HL-60 (cell line): ENCODE measurements around the gene YIPF5.

Source experiments
- DNase-seq, 2 experiments: peaks; one replicate each; pipeline ENCODE4 v3.0.0-alpha.2; 2010 to 2020; ENCODE audit warnings: low read depth in 1 of 2, low spot score in 1 of 2
- H3K27ac ChIP-seq: fragments of 250-450 bp; sonication (Bioruptor Pico); replicated peaks from 2 replicates; pipeline ENCODE4 v1.5.1; 2020; ENCODE audit warnings: mild to moderate bottlenecking, moderate library complexity
- H3K27me3 ChIP-seq: fragments of 250-450 bp; sonication (Bioruptor Pico); 2 replicates; pipeline ENCODE4 v1.5.1; 2021; ENCODE audit warnings: mild to moderate bottlenecking, moderate library complexity; ENCODE audit not compliant: insufficient read depth, poor library complexity, severe bottlenecking
- H3K4me3 ChIP-seq: replicated peaks from 2 replicates; pipeline ENCODE4 v1.5.1; 2011; ENCODE audit warnings: mild to moderate bottlenecking, control low read depth, low read length; ENCODE audit not compliant: insufficient read depth
- CTCF ChIP-seq: IDR thresholded peaks from one replicate; pipeline ENCODE4 v1.5.1; 2011; ENCODE audit warnings: low read length, control low read depth, inconsistent platforms; ENCODE audit not compliant: insufficient read depth
- GABPA ChIP-seq: IDR thresholded peaks from 2 replicates; pipeline ENCODE4 v1.6.1; 2012; ENCODE audit warnings: low read depth
- POLR2AphosphoS5 ChIP-seq: IDR thresholded peaks from 2 replicates; pipeline ENCODE4 v1.6.1; 2012; ENCODE audit warnings: low read depth
- REST ChIP-seq: IDR thresholded peaks from 2 replicates; pipeline ENCODE4 v1.6.1; 2012; ENCODE audit warnings: low read depth; ENCODE audit not compliant: insufficient replicate concordance
- SPI1 ChIP-seq: IDR thresholded peaks from 2 replicates; pipeline ENCODE4 v1.6.1; 2012; ENCODE audit warnings: low read depth, mild to moderate bottlenecking, borderline replicate concordance

YIPF5 gene

GRCh38 chr5:144167998-144168397 lies 2.5 kb downstream of the YIPF5 start:
- DNase-seq = no peak
- no peak overlapping the region for H3K4me3 ChIP-seq
- TF ChIP-seq CTCF = no peak
- TF ChIP-seq GABPA = no peak
- TF ChIP-seq SPI1 = no peak
- TF ChIP-seq POLR2AphosphoS5 = no peak
- no peak for TF ChIP-seq REST

GRCh38 chr5:144166696-144167095 lies 3.8 kb downstream of the YIPF5 start:
- DNase-seq = no peak
- H3K27me3 ChIP-seq = no peaks in the 10 kb centered on the region
- TF ChIP-seq SPI1 (no peak), REST (no peak), GABPA (no peak), CTCF (no peak), POLR2AphosphoS5 (no peak)
- H3K27ac ChIP-seq = no peak overlapping the region
- H3K4me3 ChIP-seq = no peak overlapping the region

More at GRCh38 chr5:144167998-144168397, 2.5 kb downstream of the YIPF5 start:
- H3K27ac ChIP-seq = no peak overlapping the region
- H3K27me3 ChIP-seq = no peaks in the 10 kb centered on the region

GRCh38 chr5:144162686-144163085 lies 7.8 kb downstream of the YIPF5 start:
- H3K27ac ChIP-seq = no peak overlapping the region

More at GRCh38 chr5:144162686-144163085, 7.8 kb downstream of the YIPF5 start:
- no peak for DNase-seq
- TF ChIP-seq REST (no peak), SPI1 (no peak), CTCF (no peak), POLR2AphosphoS5 (no peak), GABPA (no peak)
- H3K27me3 ChIP-seq = no peaks in the 10 kb centered on the region
- H3K4me3 ChIP-seq = no peak overlapping the region
